Hepatocyte (in vitro differentiated cells): ENCODE data around the gene GASK1A. TPM values are rescaled to one million over a fixed set of nuclear protein-coding genes. Genes with fewer than 3 reads are reported as not detected.

Experiments used
- DNase-seq: peaks from one replicate; pipeline ENCODE4 v3.0.0-alpha.2; 2016; ENCODE audit warnings: low spot score
- H2AFZ ChIP-seq: fragments of 200-600 bp; sonication (generic); 2 replicates; pipeline ENCODE4 v1.6.0; 2016; ENCODE audit warnings: antibody characterized with exemption, mild to moderate bottlenecking
- H3K27ac ChIP-seq: fragments of 200-600 bp; sonication (generic); 2 replicates; pipeline ENCODE4 v1.5.1; 2016; ENCODE audit warnings: mild to moderate bottlenecking
- H3K27me3 ChIP-seq: fragments of 200-600 bp; sonication (generic); 2 replicates; pipeline ENCODE4 v1.6.1; 2016
- H3K36me3 ChIP-seq: fragments of 200-600 bp; sonication (generic); replicated peaks from 2 replicates; pipeline ENCODE4 v1.5.1; 2016; ENCODE audit warnings: low read depth; ENCODE audit not compliant: insufficient read depth
- H3K4me1 ChIP-seq: fragments of 200-600 bp; sonication (generic); 2 replicates; pipeline ENCODE4 v1.5.1; 2016; ENCODE audit warnings: mild to moderate bottlenecking, moderate library complexity; ENCODE audit not compliant: insufficient read depth
- H3K4me2 ChIP-seq: fragments of 200-600 bp; sonication (generic); 2 replicates; pipeline ENCODE4 v1.6.0; 2016
- H3K4me3 ChIP-seq: fragments of 200-600 bp; sonication (generic); 2 replicates; pipeline ENCODE4 v1.5.1; 2016; ENCODE audit warnings: mild to moderate bottlenecking
- H3K79me2 ChIP-seq: fragments of 200-600 bp; sonication (generic); 2 replicates; pipeline ENCODE4 v1.6.0; 2017; ENCODE audit warnings: mild to moderate bottlenecking
- H3K9me2 ChIP-seq: fragments of 200-600 bp; sonication (generic); replicated peaks from 2 replicates; pipeline ENCODE4 v1.6.0; 2017; ENCODE audit warnings: mild to moderate bottlenecking; ENCODE audit not compliant: insufficient read depth
- H3K9me3 ChIP-seq: fragments of 200-600 bp; sonication (generic); 2 replicates; pipeline ENCODE4 v1.5.1; 2016; ENCODE audit warnings: low read depth, mild to moderate bottlenecking
- H4K20me1 ChIP-seq: fragments of 200-600 bp; sonication (generic); 2 replicates; pipeline ENCODE4 v1.6.0; 2016; ENCODE audit warnings: mild to moderate bottlenecking; ENCODE audit not compliant: insufficient read depth, poor library complexity, severe bottlenecking
- CTCF ChIP-seq: fragments of 200-600 bp; sonication (generic); IDR thresholded peaks from 2 replicates; pipeline ENCODE4 v1.5.1; 2016; ENCODE audit warnings: antibody characterized with exemption, mild to moderate bottlenecking; ENCODE audit not compliant: poor library complexity
- EZH2 ChIP-seq: fragments of 200-600 bp; sonication (generic); IDR thresholded peaks from 2 replicates; pipeline ENCODE4 v1.6.1; 2016; ENCODE audit warnings: antibody characterized with exemption, mild to moderate bottlenecking, borderline replicate concordance
- EZH2phosphoT487 ChIP-seq: fragments of 200-600 bp; sonication (generic); IDR thresholded peaks from one replicate; pipeline ENCODE4 v1.6.1; 2018; ENCODE audit warnings: antibody characterized with exemption, mild to moderate bottlenecking, low read depth, moderate library complexity; ENCODE audit not compliant: unreplicated experiment, severe bottlenecking
- WGBS: methylation state at CpG from one replicate; pipeline ENCODE4 v1.1.6; 2016; ENCODE audit warnings: low lambda C conversion rate; ENCODE audit errors: missing lambda C conversion rate; 5-methylcytosine and 5-hydroxymethylcytosine counted together
- polyA plus RNA-seq: library from polyadenylated mRNA; unstranded; fragments of >200 nt; fragmentation: Nextera tagmentation; extraction: Ambion mirVana; gene quantifications from 2 replicates; pipeline ENCODE4 v1.2.1, GENCODE V29; 2016
- total RNA-seq: library from RNA; depleted of rRNA; stranded (reverse); fragments of >200 nt; gene quantifications from 2 replicates; pipeline ENCODE4 v1.2.3, GENCODE V29; 2014

Gene GASK1A
- total and polyA plus RNA-seq, 2 experiments from 2014 or later: 1.1 to 2.1 TPM

- H3K36me3 ChIP-seq: no peaks in the 10 kb centered on the region
- H4K20me1 ChIP-seq: no peaks in the 10 kb centered on the region
- H3K27me3 ChIP-seq: no peaks in the 10 kb centered on the region
- H3K27ac ChIP-seq: no peak overlapping the region
- H3K79me2 ChIP-seq: no peaks in the 10 kb centered on the region
- TF ChIP-seq EZH2phosphoT487 (no peak), EZH2 (no peak), CTCF (no peak)
- no peaks in the 10 kb centered on the region for H3K9me3 ChIP-seq
- no peak overlapping the region for H2AFZ ChIP-seq
- WGBS: 93% methylated on average over 3 of the region's 3 CpGs
- DNase-seq: no peak
- H3K9me2 ChIP-seq: no peaks in the 10 kb centered on the region
- peaks cover 6% of the 10 kb centered on the region for H3K4me1 ChIP-seq
- H3K4me2 ChIP-seq: no peak overlapping the region
- H3K4me3 ChIP-seq: no peak overlapping the region
Observed at GRCh38 chr3:43005253-43005652, 26.1 kb downstream of the GASK1A start.

GRCh38 chr3:43005981-43006380 is 26.9 kb downstream of the GASK1A start:
- no peaks in the 10 kb centered on the region for H3K9me2 ChIP-seq
- no peak for DNase-seq
- no peaks in the 10 kb centered on the region for H3K9me3 ChIP-seq
- H3K79me2 ChIP-seq: no peaks in the 10 kb centered on the region
- H3K4me1 ChIP-seq: peaks cover 6% of the 10 kb centered on the region
- no peak overlapping the region for H2AFZ ChIP-seq
- no peaks in the 10 kb centered on the region for H4K20me1 ChIP-seq
- no peak for TF ChIP-seq EZH2
- no peak for TF ChIP-seq EZH2phosphoT487
- no peak for TF ChIP-seq CTCF
- WGBS: 94% methylated on average over 4 of the region's 4 CpGs
- H3K4me2 ChIP-seq: no peak overlapping the region
- H3K36me3 ChIP-seq: no peaks in the 10 kb centered on the region
- no peak overlapping the region for H3K27ac ChIP-seq
- H3K27me3 ChIP-seq: no peaks in the 10 kb centered on the region
- no peak overlapping the region for H3K4me3 ChIP-seq

- H3K9me3 ChIP-seq: no peaks in the 10 kb centered on the region
- H3K36me3 ChIP-seq: no peaks in the 10 kb centered on the region
- no peak overlapping the region for H3K4me3 ChIP-seq
- H3K4me1 ChIP-seq: peaks cover 1% of the 10 kb centered on the region
- H3K27me3 ChIP-seq: no peaks in the 10 kb centered on the region
- no peaks in the 10 kb centered on the region for H4K20me1 ChIP-seq
- H3K79me2 ChIP-seq: no peaks in the 10 kb centered on the region
- no peak overlapping the region for H3K27ac ChIP-seq
- no peak overlapping the region for H3K4me2 ChIP-seq
- 86% methylated on average over 2 of the region's 2 CpGs for WGBS
- no peak for DNase-seq
- no peaks in the 10 kb centered on the region for H3K9me2 ChIP-seq
- TF ChIP-seq CTCF (no peak), EZH2phosphoT487 (no peak), EZH2 (no peak)
- H2AFZ ChIP-seq: no peak overlapping the region
Observed at GRCh38 chr3:43006825-43007224, 27.7 kb downstream of the GASK1A start.

- Histone ChIP-seq H3K4me1 (no peaks in the 10 kb centered on the region), H3K27ac (no peak overlapping the region), H3K4me3 (no peak overlapping the region), H3K79me2 (no peaks in the 10 kb centered on the region), H3K36me3 (no peaks in the 10 kb centered on the region), H3K27me3 (no peaks in the 10 kb centered on the region), H4K20me1 (no peaks in the 10 kb centered on the region), H3K9me3 (no peaks in the 10 kb centered on the region), H3K4me2 (no peak overlapping the region), H2AFZ (no peak overlapping the region), H3K9me2 (no peaks in the 10 kb centered on the region)
- DNase-seq: no peak
- no peak for TF ChIP-seq CTCF
- TF ChIP-seq EZH2phosphoT487: no peak
- TF ChIP-seq EZH2: no peak
- WGBS: 85% methylated on average over 3 of the region's 3 CpGs
Observed at GRCh38 chr3:43009547-43009946, 30.4 kb downstream of the GASK1A start.
